Upper lobe of left lung (tissue), 4 donors: ENCODE measurements around the gene SLC16A1.

Source experiments
- CTCF ChIP-seq, 6 experiments: fragments of 450-650 bp in 4 of 6; fragments of 200-600 bp in 2 of 6; sonication (generic) in 2 of 6; IDR thresholded peaks; one replicate each; pipeline ENCODE4 v1.5.1; 2016 to 2019; ENCODE audit warnings: antibody characterized with exemption in 6 of 6
- POLR2A ChIP-seq, 4 donors: fragments of 450-650 bp; IDR thresholded peaks; one replicate each; pipeline ENCODE4 v1.5.1; 2016 to 2017; ENCODE audit warnings: antibody characterized with exemption in 4 of 4, mild to moderate bottlenecking in 2 of 4

GRCh38 chr1:112896783-112897182 is 59.2 kb downstream of the SLC16A1 start:
- TF ChIP-seq CTCF (IDR thresholded peaks at IDR 0.05): no peak
- no peak for TF ChIP-seq POLR2A (IDR thresholded peaks at IDR 0.05)
